SK-N-MC (cell line): Measurements from ENCODE around the gene OGG1.
A peak's percentile ranks its signal among the peaks of the same experiment; 100 is the strongest.

Source experiments
- DNase-seq: peaks from one replicate; pipeline ENCODE4 v3.0.0-alpha.2; 2011; ENCODE audit warnings: low read depth, low spot score
- H3K27ac ChIP-seq: fragments of 200-600 bp; sonication (generic); 2 replicates; pipeline ENCODE4 v1.5.1; 2016; ENCODE audit warnings: mixed run types
- H3K36me3 ChIP-seq: fragments of 200-600 bp; sonication (generic); 2 replicates; pipeline ENCODE4 v1.6.1; 2017; ENCODE audit warnings: antibody characterized with exemption, low read length, mixed read lengths; ENCODE audit not compliant: insufficient read depth
- H3K4me3 ChIP-seq: fragments of 200-600 bp; sonication (generic); 2 replicates; pipeline ENCODE4 v1.5.1; 2016
- H3K9ac ChIP-seq: fragments of 200-600 bp; sonication (generic); 2 replicates; pipeline ENCODE4 v1.8.0; 2017; ENCODE audit warnings: mixed run types, mixed read lengths; ENCODE audit not compliant: insufficient read length
- H3K9me3 ChIP-seq: fragments of 200-600 bp; sonication (generic); 2 replicates; pipeline ENCODE4 v1.6.1; 2017; ENCODE audit warnings: low read depth, mild to moderate bottlenecking, antibody characterized with exemption, low read length, moderate library complexity, mixed read lengths
- EZH2 ChIP-seq: fragments of 200-600 bp; sonication (generic); IDR thresholded peaks from one replicate; pipeline ENCODE4 v1.6.1; 2017; ENCODE audit warnings: antibody characterized with exemption
- FOXP2 ChIP-seq: optimal IDR thresholded peaks from 2 replicates; pipeline ENCODE3; 2011; ENCODE audit warnings: mild to moderate bottlenecking, moderate library complexity; ENCODE audit not compliant: insufficient read depth; ENCODE audit errors: extremely low read length, control extremely low read depth
- POLR2AphosphoS5 ChIP-seq: IDR thresholded peaks from 2 replicates; pipeline ENCODE4 v1.6.1; 2012; ENCODE audit warnings: mild to moderate bottlenecking, low read depth, low read length, borderline replicate concordance

Gene OGG1

GRCh38 chr3:9791790-9792404 is 42.1 kb downstream of the OGG1 start:
- peak overlapping the region; percentile 97 for H3K27ac ChIP-seq
- DNase-seq, result no peak
- no peaks in the 10 kb centered on the region for H3K9me3 ChIP-seq
- H3K9ac ChIP-seq, result peak overlapping the region; percentile 97
- TF ChIP-seq EZH2, result no peak
- no peak; the same call in 1 of the 2 replicates for TF ChIP-seq POLR2AphosphoS5
- TF ChIP-seq FOXP2, result no peak
- peak overlapping the region; percentile 84 for H3K4me3 ChIP-seq
- no peaks in the 10 kb centered on the region for H3K36me3 ChIP-seq

- TF ChIP-seq POLR2AphosphoS5 (peak; percentile 88), FOXP2 (no peak), EZH2 (no peak)
- peak within 1 kb of the TSS; percentile 97 for H3K9ac ChIP-seq
- H3K9me3 ChIP-seq, result no peaks in the 10 kb centered on the region
- peak within 1 kb of the TSS; percentile 97 for H3K27ac ChIP-seq
- peaks cover 1% of the 10 kb centered on the region; the same call in 1 of the 2 replicates for H3K36me3 ChIP-seq
- peak within 1 kb of the TSS; percentile 84 for H3K4me3 ChIP-seq
- peak; percentile 76 for DNase-seq
These were observed 42.8 kb downstream of the OGG1 start, which contains the start of the genes ARPC4 and TADA3 for GRCh38 chr3:9792405-9793160. TSS of gene ARPC4 (plus strand) at chr3:9793082. CDS start at chr3:9793122, 40 bp downstream. TSS of gene TADA3 (minus strand) at chr3:9792473. CDS start at chr3:9791466, 1,007 bp downstream.

GRCh38 chr3:9793161-9793781 is 43.5 kb downstream of the OGG1 start:
- DNase-seq, result no peak
- H3K9ac ChIP-seq, result peak overlapping the region; percentile 97
- no peak for TF ChIP-seq POLR2AphosphoS5
- no peak for TF ChIP-seq FOXP2
- no peak for TF ChIP-seq EZH2
- H3K4me3 ChIP-seq, result peak overlapping the region; percentile 84
- no peaks in the 10 kb centered on the region for H3K9me3 ChIP-seq
- peak overlapping the region; percentile 97; the same call in 1 of the 2 replicates for H3K27ac ChIP-seq
- peaks cover 5% of the 10 kb centered on the region; the same call in 1 of the 2 replicates for H3K36me3 ChIP-seq

- Histone ChIP-seq H3K9ac (no peak overlapping the region), H3K9me3 (no peaks in the 10 kb centered on the region), H3K27ac (no peak overlapping the region), H3K36me3 (peaks cover 13% of the 10 kb centered on the region; the same call in 1 of the 2 replicates), H3K4me3 (no peak overlapping the region)
- TF ChIP-seq FOXP2 (no peak), EZH2 (no peak), POLR2AphosphoS5 (no peak)
- no peak for DNase-seq
These were observed 44.6 kb downstream of the OGG1 start for GRCh38 chr3:9794400-9794799.

- H3K9me3 ChIP-seq, result no peaks in the 10 kb centered on the region
- TF ChIP-seq EZH2 (no peak), FOXP2 (no peak), POLR2AphosphoS5 (no peak)
- H3K4me3 ChIP-seq, result no peak overlapping the region
- no peak for DNase-seq
- H3K9ac ChIP-seq, result no peak overlapping the region
- peaks cover 21% of the 10 kb centered on the region; the same call in 1 of the 2 replicates for H3K36me3 ChIP-seq
- no peak overlapping the region for H3K27ac ChIP-seq
These were observed 45.5 kb downstream of the OGG1 start for GRCh38 chr3:9795207-9795606.

- H3K4me3 ChIP-seq, result no peak overlapping the region
- H3K9ac ChIP-seq, result no peak overlapping the region
- no peaks in the 10 kb centered on the region for H3K9me3 ChIP-seq
- DNase-seq, result no peak
- TF ChIP-seq FOXP2 (no peak), EZH2 (no peak), POLR2AphosphoS5 (no peak)
- peaks cover 30% of the 10 kb centered on the region; the same call in 1 of the 2 replicates for H3K36me3 ChIP-seq
- no peak overlapping the region for H3K27ac ChIP-seq
These were observed 47.6 kb downstream of the OGG1 start for GRCh38 chr3:9797196-9797945.

GRCh38 chr3:9800529-9800928 is 50.8 kb downstream of the OGG1 start:
- no peak for DNase-seq

GRCh38 chr3:9803494-9803893 is 53.7 kb downstream of the OGG1 start:
- Histone ChIP-seq H3K36me3 (peaks cover 39% of the 10 kb centered on the region; the same call in 1 of the 2 replicates), H3K9ac (no peak overlapping the region), H3K4me3 (no peak overlapping the region), H3K9me3 (no peaks in the 10 kb centered on the region), H3K27ac (no peak overlapping the region)
- no peak for TF ChIP-seq EZH2
- DNase-seq, result no peak

More at GRCh38 chr3:9800529-9800928, 50.8 kb downstream of the OGG1 start:
- H3K27ac ChIP-seq, result no peak overlapping the region
- no peak for TF ChIP-seq EZH2
- TF ChIP-seq POLR2AphosphoS5, result no peak
- H3K36me3 ChIP-seq, result peaks cover 47% of the 10 kb centered on the region; the same call in 1 of the 2 replicates
- no peak overlapping the region for H3K9ac ChIP-seq
- no peaks in the 10 kb centered on the region for H3K9me3 ChIP-seq
- no peak overlapping the region for H3K4me3 ChIP-seq
